HL-60 (cell line): Measurements from ENCODE around the gene SVIL.

Source experiments
- CTCF ChIP-seq: IDR thresholded peaks from one replicate; pipeline ENCODE4 v1.5.1; 2011; ENCODE audit warnings: low read length, control low read depth, inconsistent platforms; ENCODE audit not compliant: insufficient read depth
- POLR2AphosphoS5 ChIP-seq: IDR thresholded peaks from 2 replicates; pipeline ENCODE4 v1.6.1; 2012; ENCODE audit warnings: low read depth
- SPI1 ChIP-seq: IDR thresholded peaks from 2 replicates; pipeline ENCODE4 v1.6.1; 2012; ENCODE audit warnings: low read depth, mild to moderate bottlenecking, borderline replicate concordance

- TF ChIP-seq CTCF = no peak
- TF ChIP-seq POLR2AphosphoS5 = no peak
- no peak for TF ChIP-seq SPI1
Observed at GRCh38 chr10:29411666-29412315, 223.0 kb downstream of the SVIL start.
